Gastrocnemius medialis (tissue), 4 donors: ENCODE results near the gene PRKAG3.

Experiments used
- POLR2A ChIP-seq, 2 donors: fragments of 450-650 bp; IDR thresholded peaks; one replicate each; pipeline ENCODE4 v1.6.1; 2017; ENCODE audit warnings: antibody characterized with exemption in 2 of 2, mild to moderate bottlenecking in 2 of 2, moderate library complexity in 2 of 2
- TF ChIP-seq, protein P1 (sequence below), 5 experiments: fragments of 450-650 bp in 3 of 5; fragments of 200-600 bp in 2 of 5; sonication (generic) in 2 of 5; IDR thresholded peaks in 4 of 5; conservative IDR thresholded peaks in 1 of 5; 1 replicate in 4 of 5; 2 replicates in 1 of 5; pipeline ENCODE4 v1.5.1; 2016 to 2019; ENCODE audit warnings: antibody characterized with exemption in 5 of 5, mild to moderate bottlenecking in 3 of 5, moderate library complexity in 3 of 5

- TF ChIP-seq POLR2A (IDR thresholded peaks at IDR 0.05), result no peak
- TF ChIP-seq, protein P1, sequence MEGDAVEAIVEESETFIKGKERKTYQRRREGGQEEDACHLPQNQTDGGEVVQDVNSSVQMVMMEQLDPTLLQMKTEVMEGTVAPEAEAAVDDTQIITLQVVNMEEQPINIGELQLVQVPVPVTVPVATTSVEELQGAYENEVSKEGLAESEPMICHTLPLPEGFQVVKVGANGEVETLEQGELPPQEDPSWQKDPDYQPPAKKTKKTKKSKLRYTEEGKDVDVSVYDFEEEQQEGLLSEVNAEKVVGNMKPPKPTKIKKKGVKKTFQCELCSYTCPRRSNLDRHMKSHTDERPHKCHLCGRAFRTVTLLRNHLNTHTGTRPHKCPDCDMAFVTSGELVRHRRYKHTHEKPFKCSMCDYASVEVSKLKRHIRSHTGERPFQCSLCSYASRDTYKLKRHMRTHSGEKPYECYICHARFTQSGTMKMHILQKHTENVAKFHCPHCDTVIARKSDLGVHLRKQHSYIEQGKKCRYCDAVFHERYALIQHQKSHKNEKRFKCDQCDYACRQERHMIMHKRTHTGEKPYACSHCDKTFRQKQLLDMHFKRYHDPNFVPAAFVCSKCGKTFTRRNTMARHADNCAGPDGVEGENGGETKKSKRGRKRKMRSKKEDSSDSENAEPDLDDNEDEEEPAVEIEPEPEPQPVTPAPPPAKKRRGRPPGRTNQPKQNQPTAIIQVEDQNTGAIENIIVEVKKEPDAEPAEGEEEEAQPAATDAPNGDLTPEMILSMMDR (IDR thresholded peaks at IDR 0.05 in 4 of 5, conservative IDR thresholded peaks at IDR 0.05 in 1 of 5), result no peak
Measured at GRCh38 chr2:218865999-218866398, 34.4 kb upstream of the PRKAG3 start.
